NCI-H526 (cell line): ENCODE data around the gene TRMT1L.

Source experiments
- DNase-seq, 2 experiments: peaks; one replicate each; lab custom pipeline; 2025; lab: John Stamatoyannopoulos, UW

TRMT1L gene

DNA sequence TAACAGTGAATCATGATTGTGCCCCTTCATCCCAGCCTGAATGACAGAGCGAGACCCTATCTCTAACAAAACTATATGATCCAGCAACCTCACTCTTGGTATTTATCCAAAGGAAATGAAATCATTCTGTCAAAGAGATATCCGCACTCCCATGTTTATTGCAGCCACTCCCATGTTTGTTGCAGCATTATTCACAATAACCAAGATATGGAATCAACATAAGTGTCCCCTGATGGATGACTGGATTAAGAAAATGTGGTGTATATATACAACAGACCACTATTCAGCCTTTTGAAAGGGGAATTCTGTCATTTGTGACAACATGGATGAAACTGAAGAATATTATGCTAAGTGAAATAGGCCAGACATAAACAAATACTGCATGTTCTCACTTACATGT is 44.4 kb downstream of the TRMT1L start:
- no peak for DNase-seq

DNA sequence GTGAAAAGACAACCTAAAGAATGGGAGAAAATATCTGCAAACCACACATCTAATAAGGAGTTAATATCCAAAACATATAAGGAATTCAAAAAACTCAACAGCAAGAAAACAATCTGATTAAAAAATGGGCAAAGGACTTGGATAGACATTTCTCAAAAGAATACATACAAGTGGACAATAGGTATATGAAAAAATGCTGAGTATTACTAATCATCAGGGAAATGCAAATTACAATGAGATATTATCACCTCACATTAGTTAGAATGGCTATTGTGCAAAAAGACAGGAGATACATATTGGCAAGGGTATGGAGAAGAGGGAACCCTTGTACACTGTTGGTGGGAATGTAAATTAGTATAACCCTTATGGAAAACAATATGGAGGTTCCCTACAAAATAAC is 44.9 kb downstream of the TRMT1L start:
- no peak for DNase-seq

DNA sequence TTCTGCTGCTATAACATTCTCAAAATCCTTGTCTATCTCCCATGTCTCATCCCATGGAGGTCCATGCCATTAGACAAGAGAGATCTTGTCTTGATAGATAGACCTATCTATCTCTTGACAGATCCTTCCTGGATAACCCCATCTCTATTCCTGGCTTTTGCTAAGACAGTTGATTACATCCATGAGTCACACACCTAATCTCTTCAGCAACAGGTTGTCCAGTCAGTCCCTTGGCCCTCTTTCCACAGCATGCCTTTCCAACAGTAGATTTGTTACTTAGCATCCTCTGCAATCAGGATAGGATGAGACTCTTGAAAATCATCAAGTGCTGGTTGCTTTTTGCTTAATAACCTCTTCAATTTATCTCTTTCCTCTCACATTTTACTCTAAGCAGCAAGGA is 46.6 kb downstream of the TRMT1L start:
- DNase-seq = no peak

GRCh38 chr1:185108321-185108720 is 48.4 kb downstream of the TRMT1L start:
- DNase-seq = no peak

- DNase-seq = no peak
Observed at GRCh38 chr1:185105121-185105520, 51.6 kb downstream of the TRMT1L start.

- DNase-seq = no peak
Observed at GRCh38 chr1:185104083-185104482, 52.7 kb downstream of the TRMT1L start.

- DNase-seq = no peak
Observed at GRCh38 chr1:185096531-185096930, 60.2 kb downstream of the TRMT1L start.

GRCh38 chr1:185094761-185095160 is 62.0 kb downstream of the TRMT1L start:
- DNase-seq = no peak

- no peak for DNase-seq
Observed at GRCh38 chr1:185091480-185091879, 65.3 kb downstream of the TRMT1L start.

DNA sequence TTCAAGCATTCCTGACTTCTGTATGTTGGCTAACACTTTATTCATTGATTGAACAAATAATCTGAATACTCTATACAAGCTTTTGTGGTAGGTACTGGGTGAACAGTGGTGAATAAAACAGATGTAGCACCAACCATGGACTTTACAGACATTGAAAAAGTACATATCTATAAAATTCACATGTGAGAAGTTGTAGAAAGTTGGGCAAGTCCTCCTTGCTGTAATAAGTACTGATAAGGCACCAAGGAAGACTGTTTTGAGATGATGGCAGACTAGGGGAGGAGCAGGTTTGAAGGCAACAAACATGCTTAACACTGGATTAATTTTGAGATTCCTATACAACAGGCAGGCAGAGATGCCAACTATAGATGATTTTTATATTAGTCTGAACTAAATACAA is 69.0 kb downstream of the TRMT1L start:
- no peak for DNase-seq

DNA sequence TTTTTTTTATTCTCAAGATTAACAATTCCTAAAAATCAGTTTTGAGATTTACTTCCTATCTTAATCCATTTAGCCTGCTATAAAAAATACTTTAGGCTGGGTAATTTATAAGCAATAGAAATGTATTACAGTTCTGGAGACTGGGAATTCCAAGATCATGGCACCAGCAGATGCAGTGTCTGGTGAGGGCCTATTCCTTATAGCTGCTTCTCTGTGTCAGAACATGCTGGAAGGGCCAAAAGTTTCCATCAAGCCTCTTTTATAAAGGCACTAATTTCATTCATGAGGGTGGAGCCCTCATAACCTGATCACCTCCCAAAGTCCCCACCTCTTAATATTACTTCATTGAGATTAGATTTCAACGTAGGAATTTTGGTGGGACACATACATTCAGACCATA is 69.7 kb downstream of the TRMT1L start:
- no peak for DNase-seq

GRCh38 chr1:185083818-185084217 is 72.9 kb downstream of the TRMT1L start:
- no peak for DNase-seq

DNA sequence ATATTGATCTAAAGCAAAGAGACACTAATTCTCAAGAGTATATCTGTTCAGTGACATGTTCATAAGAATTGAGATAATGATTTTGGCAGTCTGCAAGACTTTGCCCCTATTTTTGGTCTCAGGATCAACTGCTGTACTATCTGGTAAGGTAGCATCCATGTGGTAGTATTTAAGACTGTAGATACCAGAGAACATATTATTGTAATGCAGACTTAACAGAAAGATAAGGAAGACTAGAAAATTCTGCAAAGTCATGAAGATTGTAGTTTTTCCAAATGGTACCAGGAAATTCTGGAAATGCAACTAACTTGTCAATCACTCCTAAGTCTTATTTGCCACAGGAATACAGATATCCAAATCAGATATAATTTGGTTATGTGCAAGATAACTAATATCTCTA is 76.3 kb downstream of the TRMT1L start:
- DNase-seq = no peak

DNA sequence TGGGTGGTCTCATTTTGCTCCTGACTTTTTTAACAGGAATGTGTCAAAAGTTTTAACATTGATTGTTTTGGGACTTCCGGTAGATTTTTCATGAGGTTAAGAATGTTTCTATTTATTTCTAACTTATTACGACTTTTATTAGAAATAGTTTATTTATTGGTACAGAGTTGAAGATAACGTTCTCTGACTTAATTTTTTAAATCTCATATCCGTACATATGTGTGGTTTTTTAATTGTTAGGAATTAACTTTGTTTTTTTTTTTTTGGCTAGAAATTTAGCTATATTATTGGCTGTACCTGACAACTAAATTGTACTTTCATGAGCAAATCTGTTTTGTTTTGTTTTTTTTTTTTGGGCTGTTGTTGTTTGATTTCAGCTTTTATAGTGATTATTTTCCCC is 79.4 kb downstream of the TRMT1L start:
- no peak for DNase-seq

GRCh38 chr1:185075476-185075875 is 81.3 kb downstream of the TRMT1L start:
- DNase-seq = no peak

DNA sequence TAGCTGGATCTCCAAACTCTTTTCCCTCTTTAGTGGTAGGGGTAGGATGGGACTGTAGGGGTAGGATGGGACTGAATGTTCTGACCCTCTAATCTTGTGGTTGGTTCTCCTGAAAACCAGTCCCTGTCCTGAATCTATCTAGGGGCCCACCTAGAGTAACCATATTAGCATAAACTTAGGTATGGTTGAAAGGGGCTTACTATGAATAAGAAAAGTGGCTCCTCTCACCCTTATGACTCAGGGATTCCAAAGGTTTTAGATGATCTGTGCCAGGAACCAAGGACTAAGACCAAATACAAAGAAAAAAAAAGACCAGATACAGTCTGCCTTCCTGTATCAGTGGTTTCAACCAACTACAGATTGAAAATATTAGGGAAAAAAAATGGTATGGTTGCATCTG is 82.4 kb downstream of the TRMT1L start:
- DNase-seq = no peak

- no peak for DNase-seq
Observed at GRCh38 chr1:185073725-185074124, 83.0 kb downstream of the TRMT1L start.

GRCh38 chr1:185070051-185070450 is 86.7 kb downstream of the TRMT1L start:
- peak; percentile 99 for DNase-seq

DNA sequence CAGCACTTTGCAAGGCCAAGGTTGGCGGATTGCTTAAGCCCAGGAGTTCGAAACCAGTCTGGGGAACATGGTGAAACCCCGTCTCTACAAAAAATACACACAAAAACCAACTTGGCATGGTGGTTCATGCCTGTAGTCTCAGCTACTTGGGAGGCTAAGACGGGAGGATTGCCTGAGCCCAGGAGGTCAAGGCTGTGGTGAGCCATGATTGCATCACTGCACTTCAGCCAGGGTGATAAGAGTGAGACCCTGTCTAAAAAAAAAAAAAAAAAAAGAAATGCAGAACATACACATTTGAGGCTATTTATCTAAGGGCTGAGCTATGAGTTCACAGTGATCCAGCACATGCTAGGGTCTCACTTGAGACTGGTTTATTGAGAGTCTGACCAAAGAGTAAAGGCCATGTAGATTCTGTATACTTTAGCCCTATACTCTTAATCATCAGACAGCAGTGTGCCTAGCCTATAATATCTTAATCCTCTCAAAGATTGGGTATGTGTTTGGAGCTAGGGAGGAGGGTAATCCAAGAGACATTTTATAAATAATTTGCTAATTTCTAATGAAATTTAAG is 87.5 kb downstream of the TRMT1L start:
- no peak for DNase-seq

DNA sequence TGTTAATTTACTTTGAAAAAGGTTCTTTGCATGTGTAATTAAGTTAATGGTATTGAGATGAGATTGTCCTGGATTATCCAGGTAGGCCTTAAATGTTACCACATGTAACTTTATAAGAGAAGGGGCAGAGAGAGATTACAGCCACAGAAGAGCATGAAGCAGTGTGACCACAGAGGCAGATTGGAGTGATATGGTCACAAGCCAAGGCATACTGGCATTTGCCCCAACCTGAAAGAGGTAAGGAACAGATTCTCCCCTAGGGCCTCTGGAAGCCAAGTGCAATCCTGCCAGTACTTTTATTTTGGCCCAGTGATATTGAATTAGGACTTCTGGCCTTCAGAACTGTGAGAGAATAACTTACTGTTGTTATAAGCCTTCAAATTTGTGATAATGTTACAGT is 88.4 kb downstream of the TRMT1L start:
- DNase-seq = no peak
